ENCODE measurements around the gene IGSF11. TPM values are rescaled to one million over a fixed set of nuclear protein-coding genes. Genes with fewer than 3 reads are reported as not detected.
A peak's percentile ranks its signal among the peaks of the same experiment; 100 is the strongest.
"Not testable (repeated sequence)": the region's sequence is repeated elsewhere in the genome, so short reads cannot be mapped to it uniquely, and the experiment has no call there.

IGSF11 gene
- total RNA-seq, 4 donors from 2014 or later, result 0.27 to 0.95 (median 0.59) TPM

GRCh38 chr3:118977118-118977517 lies 57.5 kb downstream of the IGSF11 start:
- no peak for TF ChIP-seq CTCF (IDR thresholded peaks at IDR 0.05)
- no peak for TF ChIP-seq EP300 (IDR thresholded peaks at IDR 0.05; ENCODE audit: low read depth)
- TF ChIP-seq POLR2AphosphoS5 (IDR thresholded peaks at IDR 0.05), result no peak
- no peak for TF ChIP-seq POLR2A (IDR thresholded peaks at IDR 0.05)
- Histone ChIP-seq H3K9me3 (no peaks in the 10 kb centered on the region), H3K4me1 (no peaks in the 10 kb centered on the region), H3K27me3 (no peaks in the 10 kb centered on the region), H3K27ac (no peak overlapping the region), H3K36me3 (no peaks in the 10 kb centered on the region), H3K4me3 (no peak overlapping the region)
- in situ Hi-C loops (cut with MboI; ENCODE audit: low pct_ligation_motif_present in 1 of 4, low pct_unique_long_range_greater_than_20kb in 1 of 4, low sequenced_read_pairs in 3 of 4) (no loop called here), intact Hi-C loops (cut with DNase I; ENCODE audit: low total_unique reads) (no loop called here)
- no peak for DNase-seq

GRCh38 chr3:118975476-118975875 lies 59.2 kb downstream of the IGSF11 start:
- H3K27me3 ChIP-seq; H3K36me3 ChIP-seq; H3K27ac ChIP-seq; in situ Hi-C loops (cut with MboI; ENCODE audit: low pct_ligation_motif_present in 1 of 4, low pct_unique_long_range_greater_than_20kb in 1 of 4, low sequenced_read_pairs in 3 of 4); DNase-seq; H3K4me1 ChIP-seq; H3K9me3 ChIP-seq; intact Hi-C loops (cut with DNase I; ENCODE audit: low total_unique reads); H3K4me3 ChIP-seq: not testable (repeated sequence)
- WGBS, 2 donors (ENCODE audit: low coverage in 1 of 2), result 50 to 86% methylated on average over 1 of the region's 1 CpG

GRCh38 chr3:118974356-118975097 lies 60.1 kb downstream of the IGSF11 start:
- intact Hi-C loops (cut with DNase I; ENCODE audit: low total_unique reads), result no loop called here
- in situ Hi-C loops (cut with MboI; ENCODE audit: low pct_ligation_motif_present in 1 of 4, low pct_unique_long_range_greater_than_20kb in 1 of 4, low sequenced_read_pairs in 3 of 4), result no loop called here
- Histone ChIP-seq H3K4me1 (no peaks in the 10 kb centered on the region), H3K27me3 (no peaks in the 10 kb centered on the region), H3K4me3 (no peak overlapping the region), H3K36me3 (no peaks in the 10 kb centered on the region), H3K9me3 (no peaks in the 10 kb centered on the region), H3K27ac (no peak overlapping the region)
- DNase-seq, result no peak
- 86 to 88% methylated on average over 5 to 6 of the region's 6 CpGs for WGBS, 2 donors (ENCODE audit: low coverage in 1 of 2)
- no peak for TF ChIP-seq POLR2A (IDR thresholded peaks at IDR 0.05)
- TF ChIP-seq CTCF (IDR thresholded peaks at IDR 0.05), result no peak

GRCh38 chr3:118973050-118973449 lies 61.6 kb downstream of the IGSF11 start:
- TF ChIP-seq POLR2AphosphoS5 (IDR thresholded peaks at IDR 0.05) (peak in 1 of 3 donors; percentile 30), POLR2A (IDR thresholded peaks at IDR 0.05) (no peak)
- Histone ChIP-seq H3K36me3 (no peaks in the 10 kb centered on the region), H3K9me3 (no peaks in the 10 kb centered on the region), H3K4me1 (no peaks in the 10 kb centered on the region), H3K4me3 (no peak overlapping the region), H3K27me3 (no peaks in the 10 kb centered on the region), H3K27ac (peak overlapping the region in 1 of 4 donors; percentile 17)
- intact Hi-C loops (cut with DNase I; ENCODE audit: low total_unique reads) (no loop called here), in situ Hi-C loops (cut with MboI; ENCODE audit: low pct_ligation_motif_present in 1 of 4, low pct_unique_long_range_greater_than_20kb in 1 of 4, low sequenced_read_pairs in 3 of 4) (no loop called here)
- 58 to 70% methylated on average over 3 of the region's 3 CpGs for WGBS, 2 donors (ENCODE audit: low coverage in 1 of 2)
- peak; percentile 10 for DNase-seq

- no peaks in the 10 kb centered on the region for H3K36me3 ChIP-seq
- no peaks in the 10 kb centered on the region for H3K9me3 ChIP-seq
- WGBS, 2 donors (ENCODE audit: low coverage in 1 of 2), result 56 to 65% methylated on average over 2 of the region's 2 CpGs
- no peak overlapping the region for H3K27ac ChIP-seq
- no peak for TF ChIP-seq POLR2A (IDR thresholded peaks at IDR 0.05)
- no peak for TF ChIP-seq CTCF (IDR thresholded peaks at IDR 0.05)
- TF ChIP-seq POLR2AphosphoS5 (IDR thresholded peaks at IDR 0.05), result no peak
- no peak for TF ChIP-seq EP300 (IDR thresholded peaks at IDR 0.05; ENCODE audit: low read depth)
- H3K27me3 ChIP-seq, result no peaks in the 10 kb centered on the region
- in situ Hi-C loops (cut with MboI; ENCODE audit: low pct_ligation_motif_present in 1 of 4, low pct_unique_long_range_greater_than_20kb in 1 of 4, low sequenced_read_pairs in 3 of 4), result no loop called here
- DNase-seq, result no peak
- intact Hi-C loops (cut with DNase I; ENCODE audit: low total_unique reads), result no loop called here
- no peaks in the 10 kb centered on the region for H3K4me1 ChIP-seq
- H3K4me3 ChIP-seq, result no peak overlapping the region
These were observed 63.8 kb downstream of the IGSF11 start for GRCh38 chr3:118970819-118971218.
